Measurements from ENCODE around the gene WNT5B. TPM values are rescaled to one million over a fixed set of nuclear protein-coding genes. Genes with fewer than 3 reads are reported as not detected.

WNT5B gene
- total and polyA plus RNA-seq, 9 of the 15 experiments (the other 6 are each of a cell fraction or from before 2014, with no cell fraction given): 0.42 to 16.8 (median 5.4) TPM

GRCh38 chr12:1595026-1595561 is 33.9 kb upstream of the WNT5B start (continued):
- TF ChIP-seq MLX (CRISPR knock-in tag; conservative IDR thresholded peaks at IDR 0.05) (no peak), DNMT1 (IDR thresholded peaks at IDR 0.05) (no peak), MTA2 (IDR thresholded peaks at IDR 0.05; ENCODE audit: low read depth) (peak; percentile 25; the same call in 1 of the 2 replicates), FOXM1 (IDR thresholded peaks at IDR 0.05; ENCODE audit: low read depth) (no peak), FOXM1 (CRISPR knock-in tag; IDR thresholded peaks at IDR 0.05; ENCODE audit: low read depth) (no peak), RAD51 (IDR thresholded peaks at IDR 0.05; ENCODE audit: borderline replicate concordance, low read depth) (0 out of 2 replicates have a peak, but pooled peaks have one; percentile 3), POLR2H (tag; IDR thresholded peaks at IDR 0.05; ENCODE audit: low read depth) (no peak), KAT8 (IDR thresholded peaks at IDR 0.05; ENCODE audit: low read depth) (no peak), ZBTB17 (CRISPR knock-in tag; IDR thresholded peaks at IDR 0.05) (no peak), TAL1 (IDR thresholded peaks at IDR 0.05) (peak; percentile 4; the same call in 1 of the 2 replicates), DLX4 (CRISPR knock-in tag; IDR thresholded peaks at IDR 0.05) (no peak), NCOA6 (IDR thresholded peaks at IDR 0.05) (no peak), ZNF217 (CRISPR knock-in tag; IDR thresholded peaks at IDR 0.05) (no peak), PYGO2 (tag; IDR thresholded peaks at IDR 0.05) (no peak), JUN (IDR thresholded peaks at IDR 0.05; ENCODE audit: borderline replicate concordance, low read depth, low read length) (no peak), JUN (CRISPR knock-in tag; IDR thresholded peaks at IDR 0.05; ENCODE audit: borderline replicate concordance) (no peak), DPF2 (IDR thresholded peaks at IDR 0.05) (peak; percentile 29; the same call in 1 of the 2 replicates)

All from K562 (cell line).